HL-60/S4 treated with phorbol 12-myristate 13-acetate at 8.2 ng/mL for 4 days and 3 days (cell line): ENCODE data around the gene ZDHHC9.

Experiments
- in situ Hi-C: fragments of 300-500 bp; cut with MboI; formaldehyde crosslinking; loops from 2 replicates; pipeline ENCODE4 v1.15.0; 2022; ENCODE audit warnings: low sequenced_read_pairs

ZDHHC9 gene

GRCh38 chrX:129823522-129823921, 20.2 kb downstream of the ZDHHC9 start:
- in situ Hi-C loops, result loop anchor here (25.0 kb wide), 1 partner anchor 186 kb away; no protein-coding TSS in a partner anchor

- in situ Hi-C loops, result loop anchor here (25.0 kb wide), 1 partner anchor 186 kb away; no protein-coding TSS in a partner anchor
Observed at GRCh38 chrX:129823115-129823514, 20.6 kb downstream of the ZDHHC9 start.

- in situ Hi-C loops, result loop anchor here (25.0 kb wide), 1 partner anchor 181 kb away; no protein-coding TSS in a partner anchor
Observed at GRCh38 chrX:129818123-129818522, 25.6 kb downstream of the ZDHHC9 start.

- in situ Hi-C loops, result loop anchor here (25.0 kb wide), 1 partner anchor 177 kb away; no protein-coding TSS in a partner anchor
Observed at GRCh38 chrX:129813662-129814368, 29.9 kb downstream of the ZDHHC9 start.

GRCh38 chrX:129808829-129809796, 34.6 kb downstream of the ZDHHC9 start:
- in situ Hi-C loops, result loop anchor here (25.0 kb wide), 1 partner anchor 172 kb away; no protein-coding TSS in a partner anchor

GRCh38 chrX:129808158-129808828, 35.4 kb downstream of the ZDHHC9 start:
- in situ Hi-C loops, result loop anchor here (25.0 kb wide), 1 partner anchor 171 kb away; no protein-coding TSS in a partner anchor

- in situ Hi-C loops, result loop anchor here (25.0 kb wide), 1 partner anchor 168 kb away; no protein-coding TSS in a partner anchor
Observed at GRCh38 chrX:129804806-129805205, 38.9 kb downstream of the ZDHHC9 start.

GRCh38 chrX:129802863-129803262, 40.8 kb downstream of the ZDHHC9 start:
- in situ Hi-C loops, result loop anchor here (25.0 kb wide), 1 partner anchor 166 kb away; no protein-coding TSS in a partner anchor

GRCh38 chrX:129800186-129800585, 43.5 kb downstream of the ZDHHC9 start:
- in situ Hi-C loops, result loop anchor here (25.0 kb wide), 1 partner anchor 163 kb away; no protein-coding TSS in a partner anchor

- in situ Hi-C loops, result no loop called here
Observed at GRCh38 chrX:129798888-129799287, 44.8 kb downstream of the ZDHHC9 start.

GRCh38 chrX:129798456-129798855, 45.2 kb downstream of the ZDHHC9 start:
- in situ Hi-C loops, result no loop called here

- in situ Hi-C loops, result no loop called here
Observed at GRCh38 chrX:129797251-129797906, 46.3 kb downstream of the ZDHHC9 start.

- in situ Hi-C loops, result no loop called here
Observed at GRCh38 chrX:129795584-129795983, 48.1 kb downstream of the ZDHHC9 start.

- in situ Hi-C loops, result no loop called here
Observed at GRCh38 chrX:129793604-129794191, 50.0 kb downstream of the ZDHHC9 start.

GRCh38 chrX:129792586-129793291, 50.9 kb downstream of the ZDHHC9 start:
- in situ Hi-C loops, result no loop called here

GRCh38 chrX:129791961-129792570, 51.6 kb downstream of the ZDHHC9 start:
- in situ Hi-C loops, result no loop called here

- in situ Hi-C loops, result no loop called here
Observed at GRCh38 chrX:129791336-129791735, 52.4 kb downstream of the ZDHHC9 start.

GRCh38 chrX:129790808-129791207, 52.9 kb downstream of the ZDHHC9 start:
- in situ Hi-C loops, result no loop called here

GRCh38 chrX:129790146-129790545, 53.5 kb downstream of the ZDHHC9 start:
- in situ Hi-C loops, result no loop called here
